GM19193 (cell line): ENCODE measurements around the gene FBP1.

ENCODE experiments used
- POLR2A ChIP-seq: IDR thresholded peaks from 4 replicates; pipeline ENCODE4 v1.6.1; 2011; ENCODE audit not compliant: insufficient read depth, insufficient read length; ENCODE audit errors: extremely low read depth

FBP1 gene

GRCh38 chr9:94639061-94639998, at the start of gene FBP1:
FBP1 (minus strand) TSS chr9:94639518; CDS start chr9:94639310, 208 bp downstream.
- TF ChIP-seq POLR2A = no peak

GRCh38 chr9:94687451-94687850, 48.1 kb upstream of the FBP1 start:
- TF ChIP-seq POLR2A = no peak

DNA sequence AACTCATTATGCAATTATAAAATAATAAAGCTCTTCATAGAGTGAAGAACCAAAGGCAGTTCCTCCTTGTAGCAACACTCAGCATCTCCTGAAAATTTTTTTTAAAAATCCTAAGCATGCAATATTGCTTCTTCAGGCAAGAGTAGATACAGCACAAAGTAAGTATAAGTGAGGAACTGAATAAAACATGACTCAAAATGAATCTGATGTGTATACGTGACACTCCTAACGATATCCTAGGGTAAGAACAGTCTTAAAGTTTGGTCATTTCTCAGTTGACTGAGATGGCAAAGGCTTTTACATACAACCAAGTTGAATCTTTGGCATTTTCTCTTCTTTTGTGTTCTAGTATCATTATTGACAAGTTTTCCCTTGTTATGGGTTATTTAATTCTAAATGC, 46.0 kb upstream of the FBP1 start:
- TF ChIP-seq POLR2A = no peak

- TF ChIP-seq POLR2A = no peak
Observed at GRCh38 chr9:94681508-94681907, 42.2 kb upstream of the FBP1 start.

- no peak for TF ChIP-seq POLR2A
Observed at GRCh38 chr9:94680621-94681020, 41.3 kb upstream of the FBP1 start.

DNA sequence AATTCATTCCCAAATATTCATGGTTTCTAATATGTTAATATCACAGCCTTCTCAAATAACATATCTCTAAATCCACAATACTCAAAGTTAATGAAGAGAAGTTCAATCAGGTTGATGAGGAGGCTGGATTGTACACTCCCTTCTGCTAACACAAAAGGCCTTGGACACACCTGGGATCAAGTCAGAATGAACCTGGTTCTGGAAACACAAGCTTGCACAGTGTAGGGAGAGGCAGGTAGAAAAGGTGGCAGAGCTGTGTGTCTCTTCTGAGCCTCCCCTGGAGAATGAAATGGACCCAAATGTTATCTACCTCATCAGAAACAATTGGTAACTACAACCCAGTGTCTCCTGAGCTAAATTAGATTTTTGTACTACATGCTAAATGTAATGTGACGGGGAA, 40.7 kb upstream of the FBP1 start:
- TF ChIP-seq POLR2A = no peak

- no peak for TF ChIP-seq POLR2A
Observed at GRCh38 chr9:94679587-94679986, 40.3 kb upstream of the FBP1 start.

DNA sequence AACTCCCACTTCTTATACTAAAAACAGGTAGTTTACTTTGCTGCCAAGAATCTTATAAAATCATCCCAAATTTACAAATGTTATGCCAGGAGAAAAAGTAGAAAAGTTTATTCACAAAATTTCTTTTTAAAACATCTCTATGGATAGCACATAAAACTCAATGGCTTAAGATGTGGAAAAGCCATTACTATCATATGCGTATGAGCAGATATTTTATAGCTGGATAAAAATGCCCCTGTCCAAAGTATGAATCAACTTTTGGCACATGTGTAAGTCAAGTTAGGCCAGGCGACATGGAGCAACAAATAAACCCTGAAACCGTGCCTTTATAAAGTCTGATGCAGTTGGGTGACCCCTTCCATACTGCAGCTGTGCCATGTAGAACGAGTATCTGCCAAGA, 38.6 kb upstream of the FBP1 start:
- TF ChIP-seq POLR2A = no peak

- TF ChIP-seq POLR2A = no peak
Observed at GRCh38 chr9:94676446-94677131, 37.3 kb upstream of the FBP1 start.

DNA sequence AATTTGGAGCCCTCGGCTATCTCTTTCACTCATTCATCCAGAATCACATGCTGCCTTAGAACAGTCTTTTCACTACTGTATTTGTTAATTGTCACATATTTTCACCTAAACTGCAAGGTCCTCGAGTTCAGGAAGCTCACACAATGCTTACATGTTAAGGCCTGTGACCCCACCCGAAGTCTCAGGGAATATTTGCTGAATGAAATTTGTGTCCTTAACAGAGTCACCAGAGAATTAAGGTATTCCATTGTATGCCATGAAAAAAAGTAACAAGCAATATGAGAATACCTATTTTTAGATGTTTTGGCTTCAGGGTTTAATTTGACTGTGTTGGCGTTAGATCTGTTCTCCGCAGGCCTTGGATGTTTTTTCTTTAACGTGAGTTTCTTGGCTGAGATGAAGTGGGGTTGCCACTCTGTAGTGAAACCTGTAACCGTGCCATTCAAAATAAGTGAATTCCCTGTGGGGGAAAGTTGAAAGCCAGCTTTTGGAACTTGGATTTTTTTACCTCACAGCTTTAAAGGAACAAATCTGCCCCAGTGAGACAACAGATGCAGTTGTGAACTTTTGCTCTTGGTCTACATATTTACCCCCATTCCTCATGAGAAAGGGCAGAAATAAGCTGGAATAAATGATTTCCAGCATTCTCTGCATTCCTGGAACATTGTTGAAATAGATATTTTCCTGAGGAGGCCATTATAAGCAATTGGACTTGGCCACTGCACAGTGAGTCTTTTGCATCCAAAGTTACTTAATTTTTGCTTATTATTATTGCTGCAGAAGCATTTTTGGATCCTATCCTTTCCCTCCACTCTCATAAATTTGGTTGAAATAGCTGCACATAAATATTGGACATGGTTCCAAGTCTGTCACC, 35.9 kb upstream of the FBP1 start:
- no peak for TF ChIP-seq POLR2A

DNA sequence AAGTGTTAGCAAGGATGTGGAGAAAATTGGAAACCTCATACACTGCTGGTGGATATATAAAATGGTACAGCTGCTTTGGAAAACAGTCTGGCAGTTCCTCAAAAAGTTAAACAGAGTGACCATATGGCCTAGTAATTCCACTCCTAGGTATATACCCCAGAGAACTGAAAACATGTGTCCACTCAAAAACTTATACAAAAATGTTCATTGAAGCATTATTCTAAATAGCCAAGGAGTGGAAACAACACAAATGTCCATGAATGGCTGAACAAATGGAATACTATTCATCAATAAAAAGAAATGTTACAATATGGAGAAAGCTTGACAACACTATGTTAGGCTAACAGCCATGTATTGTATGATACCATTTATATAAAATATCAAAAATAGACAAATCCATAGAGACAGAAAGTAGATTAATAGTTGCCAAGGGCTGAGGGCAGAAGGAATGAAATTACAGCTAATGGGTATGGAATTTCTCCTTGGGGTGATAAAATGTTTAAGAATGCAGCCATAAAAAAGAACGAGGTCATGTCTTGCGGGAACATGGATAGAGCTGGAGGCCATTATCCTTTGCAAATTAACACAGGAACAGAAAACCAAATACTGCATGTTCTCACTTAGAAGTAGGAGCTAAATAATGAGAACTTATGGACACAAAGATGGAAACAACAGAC, 33.6 kb upstream of the FBP1 start:
- TF ChIP-seq POLR2A = no peak

DNA sequence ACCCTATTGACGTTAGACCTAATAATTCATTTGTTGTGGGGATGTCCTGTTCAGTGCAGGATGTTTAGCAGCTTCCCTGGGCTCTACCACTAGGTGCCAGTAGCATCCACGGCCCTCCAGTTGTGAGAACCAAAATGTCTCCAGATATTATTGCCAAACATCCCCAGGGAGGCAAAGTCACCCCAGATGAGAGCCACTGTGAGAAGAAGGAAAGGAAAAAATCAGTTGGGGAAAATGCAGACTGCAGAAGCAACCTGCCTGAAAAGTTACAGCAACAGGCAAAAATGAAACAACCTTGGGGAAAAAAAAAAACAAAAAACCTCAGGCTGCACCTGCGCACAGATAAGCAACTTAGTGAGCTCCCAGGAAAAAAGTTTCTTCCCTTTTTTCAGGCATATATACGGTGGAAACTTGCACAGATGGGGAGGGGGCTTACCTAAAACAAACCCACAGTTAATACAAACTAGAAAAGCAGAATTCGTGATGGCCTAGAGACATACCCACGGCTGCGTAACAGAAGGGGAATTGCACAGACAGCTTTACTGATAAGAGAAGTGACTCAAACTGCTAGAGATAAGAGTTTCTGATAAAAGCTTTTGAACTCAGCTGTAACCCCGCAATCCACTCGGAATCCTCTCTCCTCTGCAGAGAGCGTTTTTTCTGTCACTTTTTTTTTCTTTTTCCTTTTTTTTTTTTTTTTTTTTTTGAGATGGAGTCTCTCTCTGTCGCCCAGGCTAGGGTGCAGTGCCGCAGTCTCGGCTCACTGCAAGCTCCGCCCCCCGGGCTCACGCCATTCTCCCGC, 29.8 kb upstream of the FBP1 start:
- no peak for TF ChIP-seq POLR2A

GRCh38 chr9:94668418-94668927, 29.2 kb upstream of the FBP1 start:
- no peak for TF ChIP-seq POLR2A
